Measurements from ENCODE around the gene PPOX. TPM values are rescaled to one million over a fixed set of nuclear protein-coding genes. Genes with fewer than 3 reads are reported as not detected.

Gene PPOX
- total RNA-seq, 2 donors from 2014 or later: 27.3 to 44.9 TPM

DNA sequence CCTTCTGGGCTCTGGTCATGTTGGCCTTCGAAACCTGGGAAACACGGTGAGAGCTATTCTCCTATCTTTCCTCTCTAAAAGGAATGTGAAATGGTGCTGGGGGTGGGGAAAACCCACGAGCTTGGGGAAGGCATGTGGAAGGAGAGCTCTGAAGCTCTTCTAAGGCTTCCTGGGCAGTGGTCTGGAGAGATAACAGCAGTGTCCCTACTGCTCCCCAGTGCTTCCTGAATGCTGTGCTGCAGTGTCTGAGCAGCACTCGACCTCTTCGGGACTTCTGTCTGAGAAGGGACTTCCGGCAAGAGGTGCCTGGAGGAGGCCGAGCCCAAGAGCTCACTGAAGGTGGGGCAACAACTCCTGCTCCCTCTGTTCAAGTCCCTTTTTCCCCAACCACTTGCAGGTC lies 4.2 kb upstream of the PPOX start:
- Mint-ChIP-seq H3K27ac (peak overlapping the region; percentile 79), H3K4me1 (peaks cover 30% of the 10 kb centered on the region), H3K4me3 (peak overlapping the region; percentile 83), H3K9me3 (no peaks in the 10 kb centered on the region), H3K27me3 (no peaks in the 10 kb centered on the region), H3K36me3 (ENCODE audit: low read depth) (peaks cover 87% of the 10 kb centered on the region)
- ATAC-seq (replicated peaks): no peak

DNA sequence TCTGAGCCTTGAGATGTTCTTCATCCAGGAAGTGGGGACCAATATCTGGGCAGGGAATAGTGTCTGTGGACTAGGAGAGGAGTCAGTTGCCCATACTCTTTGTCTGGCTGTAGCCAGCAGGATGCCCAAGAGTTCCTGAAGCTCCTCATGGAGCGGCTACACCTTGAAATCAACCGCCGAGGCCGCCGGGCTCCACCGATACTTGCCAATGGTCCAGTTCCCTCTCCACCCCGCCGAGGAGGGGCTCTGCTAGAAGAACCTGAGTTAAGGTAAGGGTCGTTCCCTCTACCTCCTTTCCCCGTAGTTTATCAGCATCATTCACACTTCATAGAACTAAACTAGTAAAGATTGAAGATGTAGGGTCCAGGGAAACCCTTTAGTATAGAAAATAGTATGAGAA lies 3.4 kb upstream of the PPOX start:
- Mint-ChIP-seq H3K4me1 (peaks cover 30% of the 10 kb centered on the region), H3K27ac (peak overlapping the region; percentile 79), H3K4me3 (no peak overlapping the region), H3K36me3 (ENCODE audit: low read depth) (peaks cover 82% of the 10 kb centered on the region), H3K27me3 (no peaks in the 10 kb centered on the region), H3K9me3 (no peaks in the 10 kb centered on the region)
- no peak for ATAC-seq (replicated peaks)

DNA sequence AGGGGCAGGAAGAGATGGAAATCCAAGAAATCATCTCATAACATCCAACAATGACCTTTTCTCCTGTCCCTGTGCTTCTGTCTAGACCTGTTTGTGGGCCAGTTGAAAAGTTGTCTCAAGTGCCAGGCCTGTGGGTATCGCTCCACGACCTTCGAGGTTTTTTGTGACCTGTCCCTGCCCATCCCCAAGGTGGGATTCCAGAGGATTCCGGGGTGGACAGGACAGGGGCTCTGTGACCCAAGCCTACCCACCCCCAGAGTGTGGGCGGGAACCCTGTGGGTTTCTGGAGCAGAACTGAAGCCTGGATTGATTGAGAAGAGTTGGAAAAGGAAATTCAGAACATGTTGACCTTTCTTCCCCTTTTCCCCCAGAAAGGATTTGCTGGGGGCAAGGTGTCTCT lies 2.4 kb upstream of the PPOX start:
- Mint-ChIP-seq H3K27me3 (no peaks in the 10 kb centered on the region), H3K27ac (peak overlapping the region; percentile 79), H3K36me3 (ENCODE audit: low read depth) (peaks cover 82% of the 10 kb centered on the region), H3K4me3 (no peak overlapping the region), H3K9me3 (no peaks in the 10 kb centered on the region), H3K4me1 (peaks cover 26% of the 10 kb centered on the region)
- no peak for ATAC-seq (replicated peaks)

DNA sequence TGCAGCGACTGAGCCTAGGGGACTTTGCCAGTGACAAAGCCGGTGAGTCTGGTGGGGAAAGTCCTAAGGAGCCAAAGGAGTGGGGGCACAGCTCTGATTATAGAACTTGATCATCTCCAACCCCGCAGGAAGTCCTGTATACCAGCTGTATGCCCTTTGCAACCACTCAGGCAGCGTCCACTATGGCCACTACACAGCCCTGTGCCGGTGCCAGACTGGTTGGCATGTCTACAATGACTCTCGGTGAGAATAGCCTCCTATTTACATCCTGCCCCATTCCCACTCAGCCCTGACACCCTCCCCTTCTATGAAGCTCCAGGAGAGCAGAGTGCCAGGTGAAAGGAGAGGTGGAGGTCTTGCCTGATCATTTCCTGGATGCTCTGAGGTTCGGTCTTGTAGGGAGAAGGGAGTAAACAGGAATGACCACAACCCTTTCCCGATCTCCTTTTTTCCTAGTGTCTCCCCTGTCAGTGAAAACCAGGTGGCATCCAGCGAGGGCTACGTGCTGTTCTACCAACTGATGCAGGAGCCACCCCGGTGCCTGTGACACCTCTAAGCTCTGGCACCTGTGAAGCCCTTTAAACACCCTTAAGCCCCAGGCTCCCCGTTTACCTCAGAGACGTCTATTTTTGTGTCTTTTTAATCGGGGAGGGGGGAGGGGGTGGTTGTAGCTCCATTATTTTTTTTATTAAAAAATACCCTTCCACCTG lies 1.2 kb upstream of the PPOX start:
- ATAC-seq (replicated peaks): no peak
- Mint-ChIP-seq H3K27ac (peak overlapping the region; percentile 97), H3K27me3 (no peaks in the 10 kb centered on the region), H3K9me3 (no peaks in the 10 kb centered on the region), H3K4me3 (peak overlapping the region; percentile 92), H3K36me3 (ENCODE audit: low read depth) (peaks cover 84% of the 10 kb centered on the region), H3K4me1 (peaks cover 23% of the 10 kb centered on the region)

DNA sequence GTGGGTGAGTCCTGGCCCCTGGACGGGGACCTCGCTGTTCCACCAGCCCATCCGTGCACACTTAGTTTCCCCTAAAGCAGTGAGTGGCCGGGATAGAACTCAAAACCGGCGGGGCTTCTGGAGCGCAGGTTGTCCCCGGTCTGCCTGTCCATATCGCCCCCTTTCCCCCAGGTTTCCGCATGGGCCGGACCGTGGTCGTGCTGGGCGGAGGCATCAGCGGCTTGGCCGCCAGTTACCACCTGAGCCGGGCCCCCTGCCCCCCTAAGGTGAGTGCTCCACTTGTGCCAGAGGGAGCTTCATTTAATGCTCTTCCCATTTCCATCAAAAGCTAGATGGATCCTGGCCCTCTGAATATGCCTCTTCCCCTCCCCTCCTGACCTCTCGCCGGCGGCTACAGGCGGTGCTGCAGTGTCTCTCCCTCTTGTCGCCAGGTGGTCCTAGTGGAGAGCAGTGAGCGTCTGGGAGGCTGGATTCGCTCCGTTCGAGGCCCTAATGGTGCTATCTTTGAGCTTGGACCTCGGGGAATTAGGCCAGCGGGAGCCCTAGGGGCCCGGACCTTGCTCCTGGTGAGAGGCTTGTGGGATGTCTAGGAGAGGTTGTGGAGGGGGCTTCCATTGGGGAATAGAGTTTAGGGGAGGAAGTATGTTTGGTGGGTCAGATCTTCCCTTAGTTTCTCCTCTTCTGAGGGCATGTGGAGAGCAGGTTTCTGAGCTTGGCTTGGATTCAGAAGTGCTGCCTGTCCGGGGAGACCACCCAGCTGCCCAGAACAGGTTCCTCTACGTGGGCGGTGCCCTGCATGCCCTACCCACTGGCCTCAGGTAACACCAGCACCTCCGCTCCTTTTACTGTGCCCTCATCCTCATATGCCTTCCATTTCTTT lies 683 bp downstream of the PPOX start:
- Mint-ChIP-seq H3K27me3 (no peaks in the 10 kb centered on the region), H3K27ac (peak overlapping the region; percentile 97), H3K4me1 (peaks cover 18% of the 10 kb centered on the region), H3K36me3 (ENCODE audit: low read depth) (peaks cover 86% of the 10 kb centered on the region), H3K9me3 (no peaks in the 10 kb centered on the region), H3K4me3 (peak overlapping the region; percentile 92)
- no peak for ATAC-seq (replicated peaks)

DNA sequence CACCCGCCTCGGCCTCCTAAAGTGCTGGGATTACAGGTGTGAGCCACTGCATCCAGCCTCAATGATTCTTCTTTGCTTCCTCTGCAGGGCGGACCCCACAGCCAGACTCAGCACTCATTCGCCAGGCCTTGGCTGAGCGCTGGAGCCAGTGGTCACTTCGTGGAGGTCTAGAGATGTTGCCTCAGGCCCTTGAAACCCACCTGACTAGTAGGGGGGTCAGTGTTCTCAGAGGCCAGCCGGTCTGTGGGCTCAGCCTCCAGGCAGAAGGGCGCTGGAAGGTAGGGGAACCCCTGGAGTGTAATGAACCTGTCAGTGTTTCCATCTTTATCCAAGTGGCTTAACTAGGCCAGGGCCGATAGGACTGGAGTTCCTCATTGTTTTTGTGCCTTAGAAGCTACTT lies 2.7 kb downstream of the PPOX start:
- peak overlapping the region; percentile 92 for H3K4me3 Mint-ChIP-seq
- peaks cover 87% of the 10 kb centered on the region for H3K36me3 Mint-ChIP-seq (ENCODE audit: low read depth)
- H3K4me1 Mint-ChIP-seq: peaks cover 18% of the 10 kb centered on the region
- no peaks in the 10 kb centered on the region for H3K9me3 Mint-ChIP-seq
- no peaks in the 10 kb centered on the region for H3K27me3 Mint-ChIP-seq
- no peak for ATAC-seq (replicated peaks)
- peak overlapping the region; percentile 12 for H3K27ac Mint-ChIP-seq

DNA sequence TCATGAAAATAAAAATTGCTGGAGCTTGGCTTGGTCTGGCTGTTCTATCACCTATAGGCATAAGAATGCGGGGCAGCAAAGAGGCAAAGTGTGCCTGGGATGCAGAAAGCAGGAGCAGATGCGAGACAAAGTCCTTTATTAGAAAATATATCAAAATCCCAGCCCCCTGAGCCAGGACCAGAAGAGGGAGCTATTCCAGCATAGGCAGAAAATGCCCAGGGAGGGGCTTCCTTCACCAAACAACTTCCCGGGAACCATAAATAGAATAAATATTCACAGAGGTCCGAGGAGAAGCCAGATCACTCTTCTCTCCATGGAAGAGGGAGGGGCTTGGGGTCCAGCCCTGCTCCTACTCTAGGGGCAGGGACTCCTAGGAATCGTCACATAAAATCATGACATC lies 5.0 kb downstream of the PPOX start:
- peaks cover 35% of the 10 kb centered on the region for H3K4me1 Mint-ChIP-seq
- H3K4me3 Mint-ChIP-seq: no peak overlapping the region
- peak overlapping the region; percentile 60 for H3K27ac Mint-ChIP-seq
- peaks cover 89% of the 10 kb centered on the region for H3K36me3 Mint-ChIP-seq (ENCODE audit: low read depth)
- ATAC-seq (replicated peaks): no peak
- no peaks in the 10 kb centered on the region for H3K27me3 Mint-ChIP-seq
- H3K9me3 Mint-ChIP-seq: no peaks in the 10 kb centered on the region

DNA sequence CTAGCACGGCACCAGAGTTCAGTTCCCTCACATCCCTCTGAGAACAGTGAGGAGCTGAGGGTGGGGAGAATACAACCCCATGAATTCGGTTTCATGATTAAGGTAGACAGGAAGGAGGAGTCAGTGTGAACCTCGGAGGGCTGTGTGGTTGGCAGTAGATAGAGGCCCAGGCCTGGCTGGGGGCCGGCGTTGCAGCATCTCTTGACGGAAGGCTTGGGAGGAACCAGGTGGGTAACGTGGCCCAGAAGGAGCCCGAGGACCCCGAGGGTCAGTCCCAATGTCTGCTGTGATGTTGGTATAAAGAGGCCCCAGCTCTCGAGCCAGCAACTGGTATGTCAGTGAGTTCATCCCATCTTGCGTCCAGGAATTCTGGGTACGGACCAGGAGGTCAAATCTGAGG lies 5.5 kb downstream of the PPOX start:
- no peaks in the 10 kb centered on the region for H3K27me3 Mint-ChIP-seq
- peaks cover 89% of the 10 kb centered on the region for H3K36me3 Mint-ChIP-seq (ENCODE audit: low read depth)
- H3K4me1 Mint-ChIP-seq: peaks cover 39% of the 10 kb centered on the region
- peak overlapping the region; percentile 69 for H3K27ac Mint-ChIP-seq
- no peaks in the 10 kb centered on the region for H3K9me3 Mint-ChIP-seq
- no peak overlapping the region for H3K4me3 Mint-ChIP-seq
- ATAC-seq (replicated peaks): no peak

DNA sequence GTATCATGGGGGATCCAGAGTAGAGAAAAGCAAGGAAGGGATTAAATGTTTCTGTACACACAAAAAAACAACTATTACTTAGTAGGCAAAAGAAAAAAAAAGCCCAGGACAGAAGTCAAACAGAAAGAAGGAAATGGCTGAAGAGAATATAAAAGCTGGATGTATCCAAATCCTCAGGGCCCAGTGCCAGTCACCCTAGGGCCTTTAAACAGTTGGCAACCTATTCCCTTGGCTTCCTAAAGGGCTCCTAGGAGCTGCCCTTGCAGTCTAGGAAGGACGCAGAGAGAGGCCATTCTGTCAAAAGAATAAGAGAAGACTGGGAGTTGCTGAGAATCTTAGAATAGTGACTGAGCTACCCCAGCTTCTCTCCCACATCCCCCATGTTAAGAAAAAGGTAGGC lies 6.1 kb downstream of the PPOX start:
- Mint-ChIP-seq H3K4me3 (no peak overlapping the region), H3K4me1 (peaks cover 39% of the 10 kb centered on the region), H3K36me3 (ENCODE audit: low read depth) (peaks cover 94% of the 10 kb centered on the region), H3K27ac (peak overlapping the region; percentile 69), H3K27me3 (no peaks in the 10 kb centered on the region), H3K9me3 (no peaks in the 10 kb centered on the region)
- ATAC-seq (replicated peaks): no peak

DNA sequence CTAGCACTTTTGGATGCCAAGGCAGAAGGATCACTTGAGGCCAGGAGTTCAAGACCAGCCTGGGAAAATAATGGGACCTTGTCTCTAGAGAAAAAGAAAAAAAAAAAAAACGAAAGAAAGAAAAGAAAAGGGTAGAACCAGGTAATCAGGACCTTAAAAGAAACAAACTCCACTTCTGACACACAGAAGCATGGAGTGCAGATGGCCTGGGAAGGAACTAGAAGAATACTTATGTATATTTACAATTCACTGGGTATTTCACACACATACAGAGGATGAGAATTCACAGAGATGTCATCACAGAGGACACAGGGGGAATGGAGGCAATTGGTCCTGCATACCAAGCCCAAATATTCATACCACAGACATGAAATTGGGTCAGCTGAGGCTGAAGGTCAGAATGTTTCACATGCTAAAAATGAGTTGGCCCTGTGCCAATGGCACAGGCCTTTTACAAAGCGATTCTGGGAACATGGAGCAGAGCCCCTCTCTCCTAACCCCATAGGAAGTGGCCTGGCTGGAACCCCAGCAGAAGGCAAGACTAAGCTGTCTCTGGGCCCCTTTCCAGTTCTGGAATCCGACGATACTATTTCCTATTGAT lies 6.7 kb downstream of the PPOX start:
- no peak for ATAC-seq (replicated peaks)
- Mint-ChIP-seq H3K27ac (peak overlapping the region; percentile 69), H3K36me3 (ENCODE audit: low read depth) (peaks cover 93% of the 10 kb centered on the region), H3K4me3 (no peak overlapping the region), H3K9me3 (no peaks in the 10 kb centered on the region), H3K4me1 (peaks cover 37% of the 10 kb centered on the region), H3K27me3 (no peaks in the 10 kb centered on the region)

DNA sequence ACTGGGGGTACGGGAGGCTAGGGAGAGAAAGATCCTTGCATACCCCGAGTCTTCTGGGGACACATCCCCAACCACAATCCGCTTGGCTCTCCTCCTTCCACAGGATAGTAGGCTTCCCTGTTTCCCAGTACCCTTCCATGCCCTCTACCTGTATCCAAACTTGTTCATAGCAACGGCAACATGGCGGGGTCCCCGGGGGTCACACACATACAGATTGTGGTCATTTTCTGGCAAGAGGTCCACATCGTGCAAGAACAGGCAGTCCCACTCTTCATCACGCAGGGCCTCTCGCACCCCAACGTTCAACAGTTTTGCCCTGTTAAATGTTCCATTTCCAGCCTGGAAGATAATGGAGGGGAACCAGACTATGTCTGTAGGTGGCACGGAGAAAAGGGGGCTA lies 7.5 kb downstream of the PPOX start:
- H3K9me3 Mint-ChIP-seq: no peaks in the 10 kb centered on the region
- peaks cover 32% of the 10 kb centered on the region for H3K4me1 Mint-ChIP-seq
- no peaks in the 10 kb centered on the region for H3K27me3 Mint-ChIP-seq
- ATAC-seq (replicated peaks): no peak
- H3K27ac Mint-ChIP-seq: peak overlapping the region; percentile 69
- H3K4me3 Mint-ChIP-seq: no peak overlapping the region
- H3K36me3 Mint-ChIP-seq (ENCODE audit: low read depth): peaks cover 84% of the 10 kb centered on the region

DNA sequence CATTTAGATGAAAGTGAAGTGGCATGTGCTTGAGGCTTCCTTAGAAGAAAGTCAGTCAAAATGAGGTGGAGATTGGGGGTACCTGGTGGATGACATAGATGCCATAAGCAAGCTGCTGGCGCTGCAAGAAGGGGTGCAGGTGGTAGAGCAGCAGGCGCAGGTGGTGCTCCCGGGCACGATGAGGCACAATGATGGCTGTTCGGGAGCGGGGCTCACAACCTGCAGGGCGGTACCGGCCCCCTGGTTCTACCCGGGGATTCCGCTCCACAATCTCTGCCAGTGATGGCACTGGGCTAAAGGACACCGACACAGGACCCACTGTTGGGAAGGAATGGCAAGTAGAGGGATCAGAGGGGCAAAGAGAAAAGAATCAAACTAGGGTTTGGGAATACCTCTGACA lies 8.7 kb downstream of the PPOX start:
- peak overlapping the region; percentile 98 for H3K27ac Mint-ChIP-seq
- H3K9me3 Mint-ChIP-seq: no peaks in the 10 kb centered on the region
- H3K27me3 Mint-ChIP-seq: no peaks in the 10 kb centered on the region
- peak overlapping the region; percentile 99 for H3K4me3 Mint-ChIP-seq
- ATAC-seq (replicated peaks): no peak
- peaks cover 72% of the 10 kb centered on the region for H3K36me3 Mint-ChIP-seq (ENCODE audit: low read depth)
- peaks cover 32% of the 10 kb centered on the region for H3K4me1 Mint-ChIP-seq

DNA sequence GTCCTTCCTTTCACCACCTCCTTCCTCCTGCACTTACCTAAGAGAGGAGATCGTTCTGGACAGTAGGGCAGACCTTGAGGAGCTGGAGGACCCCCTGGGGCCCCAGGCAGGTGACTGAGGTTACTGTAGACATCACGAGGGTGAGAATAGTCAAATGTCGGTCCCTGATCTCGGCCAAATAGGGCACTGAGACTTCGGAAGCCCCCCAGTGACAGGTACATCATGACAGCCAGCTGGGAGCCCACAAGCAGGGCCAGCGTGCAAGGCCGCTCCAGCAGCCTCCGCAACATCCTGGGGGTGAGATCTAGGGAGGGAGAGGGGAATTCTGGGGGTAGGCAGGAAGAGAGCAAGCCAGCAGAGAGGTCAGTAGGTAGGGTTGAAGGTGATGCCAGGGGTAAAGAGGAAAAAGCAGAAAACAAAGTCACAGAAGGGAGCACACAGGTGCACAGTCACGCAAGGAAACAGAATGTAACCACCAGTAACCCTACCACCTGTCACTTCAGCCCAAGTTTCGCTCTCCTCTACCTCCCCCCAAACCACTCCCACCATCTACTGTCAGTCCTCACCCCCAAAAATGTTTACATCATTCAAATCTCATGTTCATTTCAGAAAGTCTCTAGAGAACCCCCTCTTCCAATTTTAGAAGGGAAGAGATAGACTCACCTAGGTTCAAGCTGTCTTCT lies 9.7 kb downstream of the PPOX start:
- peaks cover 62% of the 10 kb centered on the region for H3K36me3 Mint-ChIP-seq (ENCODE audit: low read depth)
- H3K27ac Mint-ChIP-seq: peak overlapping the region; percentile 98

DNA sequence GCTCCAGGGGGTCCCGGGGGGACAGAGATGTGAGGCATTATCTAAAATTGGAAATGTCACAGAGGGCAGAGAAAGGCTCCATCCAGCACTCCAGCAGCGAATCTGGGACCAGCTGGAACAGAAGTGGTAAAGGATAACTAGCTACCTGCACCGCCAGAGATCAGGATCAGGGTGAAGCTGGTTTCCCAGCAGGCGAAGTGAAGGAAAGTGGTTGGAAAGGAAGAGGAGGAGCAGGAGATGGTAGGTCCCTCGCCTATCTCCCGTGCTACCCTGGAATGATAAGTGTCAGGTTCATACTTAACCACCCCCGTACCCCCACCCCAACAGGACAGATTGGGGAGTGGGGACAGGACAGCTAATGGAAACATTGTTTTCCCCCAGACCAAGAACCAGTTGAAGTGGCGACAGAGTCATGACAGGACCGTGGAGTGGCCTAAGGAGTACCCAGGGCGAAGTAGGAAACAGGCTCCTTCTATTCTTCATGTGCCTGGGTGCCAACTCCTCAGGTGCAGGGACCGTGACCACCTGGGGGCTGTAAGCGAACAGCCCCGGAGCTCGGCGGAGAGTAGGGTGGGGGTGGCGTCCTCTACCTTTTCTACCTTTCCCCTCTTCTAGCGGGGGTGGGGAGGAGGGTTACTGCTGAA lies 10.4 kb downstream of the PPOX start:
- H3K27me3 Mint-ChIP-seq: no peaks in the 10 kb centered on the region
- H3K36me3 Mint-ChIP-seq (ENCODE audit: low read depth): peaks cover 56% of the 10 kb centered on the region
- peak overlapping the region; percentile 99 for H3K4me3 Mint-ChIP-seq
- no peaks in the 10 kb centered on the region for H3K9me3 Mint-ChIP-seq
- ATAC-seq (replicated peaks): no peak
- H3K4me1 Mint-ChIP-seq: peaks cover 35% of the 10 kb centered on the region
- H3K27ac Mint-ChIP-seq: peak overlapping the region; percentile 98

More for the DNA sequence above, 9.7 kb downstream of the PPOX start:
- H3K27me3 Mint-ChIP-seq: no peaks in the 10 kb centered on the region
- peaks cover 38% of the 10 kb centered on the region for H3K4me1 Mint-ChIP-seq
- H3K9me3 Mint-ChIP-seq: no peaks in the 10 kb centered on the region
- H3K4me3 Mint-ChIP-seq: peak overlapping the region; percentile 99
- no peak for ATAC-seq (replicated peaks)
